Lower lobe of right lung (tissue), 2 donors: ENCODE measurements around the gene SPAG16. TPM values are rescaled to one million over a fixed set of nuclear protein-coding genes. Genes with fewer than 3 reads are reported as not detected.

Source experiments
- ATAC-seq, 2 donors: fragments of 200-7000 bp; cut with Tn5 transposase; one replicate each; pipeline ENCODE4 v1.9.1; 2020 to 2022; ENCODE audit warnings: mild to moderate bottlenecking in 2 of 2, moderate library complexity in 2 of 2
- DNase-seq: peaks from one replicate; pipeline ENCODE4 v3.0.0-alpha.2; 2020
- H3K27ac ChIP-seq: fragments of 200-600 bp; one replicate; pipeline ENCODE4 v1.8.0; 2022
- H3K27me3 ChIP-seq: fragments of 200-600 bp; one replicate; pipeline ENCODE4 v1.8.0; 2022; ENCODE audit warnings: low read depth
- H3K36me3 ChIP-seq: fragments of 200-600 bp; one replicate; pipeline ENCODE4 v1.8.0; 2022; ENCODE audit warnings: mild to moderate bottlenecking
- H3K4me1 ChIP-seq: fragments of 200-600 bp; one replicate; pipeline ENCODE4 v1.8.0; 2022
- H3K4me3 ChIP-seq: fragments of 200-600 bp; one replicate; pipeline ENCODE4 v1.8.0; 2022; ENCODE audit warnings: mild to moderate bottlenecking
- H3K9me3 ChIP-seq: fragments of 200-600 bp; one replicate; pipeline ENCODE4 v1.8.0; 2022
- CTCF ChIP-seq: fragments of 200-600 bp; IDR thresholded peaks from one replicate; pipeline ENCODE4 v1.8.0; 2022; ENCODE audit warnings: antibody characterized with exemption, mild to moderate bottlenecking
- intact Hi-C: fragments of 100-400 bp; cut with DNase I; formaldehyde crosslinking; loops from one replicate; pipeline ENCODE4 v1.11.0; 2022
- total RNA-seq: library from RNA; stranded (reverse); fragmentation: NEBNext Ultra II Directional; extraction: Animal tissue kit (Norgen Biotek cat#: 25700); gene quantifications from one replicate; pipeline ENCODE4 v1.2.1, GENCODE V29; 2021
- donor health status: DM: no; HTN: yes; CAD: no; lungs with severe emphysema.

Gene SPAG16
- total RNA-seq, 1 donor from 2014 or later, result 16.7 TPM

GRCh38 chr2:213664817-213665216 lies 380.6 kb downstream of the SPAG16 start:
- no peak overlapping the region for H3K4me3 ChIP-seq
- H3K9me3 ChIP-seq, result peaks cover 7% of the 10 kb centered on the region
- no peaks in the 10 kb centered on the region for H3K4me1 ChIP-seq
- no peak overlapping the region for H3K27ac ChIP-seq
- no peak for DNase-seq
- no peaks in the 10 kb centered on the region for H3K36me3 ChIP-seq
- intact Hi-C loops, result no loop called here
- no peak for TF ChIP-seq CTCF
- H3K27me3 ChIP-seq, result no peaks in the 10 kb centered on the region
- no peak for ATAC-seq

- intact Hi-C loops, result no loop called here
- no peaks in the 10 kb centered on the region for H3K27me3 ChIP-seq
- DNase-seq (no peak), ATAC-seq (no peak)
- H3K27ac ChIP-seq, result no peak overlapping the region
- H3K9me3 ChIP-seq, result peaks cover 8% of the 10 kb centered on the region
- no peaks in the 10 kb centered on the region for H3K4me1 ChIP-seq
- no peak for TF ChIP-seq CTCF
- H3K4me3 ChIP-seq, result no peak overlapping the region
- H3K36me3 ChIP-seq, result no peaks in the 10 kb centered on the region
Observed at GRCh38 chr2:213669657-213670056, 385.4 kb downstream of the SPAG16 start.

- no peaks in the 10 kb centered on the region for H3K36me3 ChIP-seq
- DNase-seq, result no peak
- intact Hi-C loops, result no loop called here
- no peaks in the 10 kb centered on the region for H3K4me1 ChIP-seq
- no peak for TF ChIP-seq CTCF
- no peaks in the 10 kb centered on the region for H3K27me3 ChIP-seq
- no peak overlapping the region for H3K4me3 ChIP-seq
- no peak overlapping the region for H3K27ac ChIP-seq
- no peaks in the 10 kb centered on the region for H3K9me3 ChIP-seq
- no peak for ATAC-seq
Observed at GRCh38 chr2:213678437-213679218, 394.4 kb downstream of the SPAG16 start.

- Histone ChIP-seq H3K36me3 (no peaks in the 10 kb centered on the region), H3K4me1 (no peaks in the 10 kb centered on the region), H3K9me3 (no peaks in the 10 kb centered on the region), H3K27ac (no peak overlapping the region), H3K27me3 (no peaks in the 10 kb centered on the region), H3K4me3 (no peak overlapping the region)
- DNase-seq, result no peak
- TF ChIP-seq CTCF, result no peak
- intact Hi-C loops, result no loop called here
- no peak for ATAC-seq
Observed at GRCh38 chr2:213679894-213680293, 395.6 kb downstream of the SPAG16 start.

- Histone ChIP-seq H3K36me3 (no peaks in the 10 kb centered on the region), H3K27ac (no peak overlapping the region), H3K4me1 (no peaks in the 10 kb centered on the region), H3K9me3 (no peaks in the 10 kb centered on the region), H3K4me3 (no peak overlapping the region), H3K27me3 (no peaks in the 10 kb centered on the region)
- TF ChIP-seq CTCF, result no peak
- DNase-seq (no peak), ATAC-seq (no peak)
- intact Hi-C loops, result no loop called here
Observed at GRCh38 chr2:213682276-213682675, 398.0 kb downstream of the SPAG16 start.
